GM19455 (cell line): ENCODE data around the gene ANKRD42.
"Not testable (repeated sequence)": the region's sequence is repeated elsewhere in the genome, so short reads cannot be mapped to it uniquely, and the experiment has no call there.

Source experiments
- ATAC-seq: cut with Tn5 transposase; IDR thresholded peaks from one replicate; pipeline ENCODE4 v1.9.1; 2021; ENCODE audit not compliant: unreplicated experiment

ANKRD42 gene

GRCh38 chr11:83172551-83172950 lies 21.0 kb upstream of the ANKRD42 start:
- ATAC-seq, result no peak

GRCh38 chr11:83174008-83174407 lies 19.5 kb upstream of the ANKRD42 start:
- no peak for ATAC-seq

- ATAC-seq, result no peak
These were observed 17.7 kb upstream of the ANKRD42 start for GRCh38 chr11:83175815-83176214.

DNA sequence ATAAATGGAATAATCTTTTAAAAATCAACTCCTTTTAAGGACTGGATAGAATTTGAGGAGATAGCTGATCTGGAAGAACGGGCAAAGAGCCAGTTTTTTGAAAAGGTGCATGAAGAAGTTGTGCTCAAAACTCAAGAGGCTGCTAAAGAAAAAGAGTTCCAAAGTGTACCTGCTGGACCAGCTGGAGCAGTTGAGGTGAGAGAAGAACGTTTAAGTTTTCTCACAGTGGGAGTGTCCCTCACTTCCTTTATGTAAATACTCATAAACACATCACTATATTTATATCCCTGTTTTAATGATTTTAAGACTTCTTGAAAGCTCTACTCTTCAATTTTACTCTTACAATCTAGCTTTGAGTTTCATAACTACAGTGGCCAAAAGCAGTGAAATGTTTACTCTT lies 11.7 kb upstream of the ANKRD42 start:
- no peak for ATAC-seq

DNA sequence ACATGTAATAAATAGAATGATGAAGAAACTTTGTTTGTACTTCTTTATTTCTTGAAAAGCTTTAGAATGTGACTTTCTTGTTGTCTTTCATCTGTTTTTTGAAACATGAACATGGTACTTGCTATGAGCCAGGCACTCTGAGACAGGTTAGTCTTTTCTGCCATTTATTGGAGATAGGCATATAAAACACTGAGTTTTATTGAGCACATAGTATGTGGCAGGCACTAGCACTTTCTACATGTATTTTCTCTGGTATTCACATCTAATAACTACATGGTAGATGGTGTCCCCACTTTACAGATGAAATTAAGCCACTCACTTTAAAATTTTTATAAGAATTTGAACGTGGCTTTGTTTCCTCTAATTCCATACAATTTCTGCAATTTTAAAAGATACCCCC lies 7.7 kb upstream of the ANKRD42 start:
- ATAC-seq, result no peak

DNA sequence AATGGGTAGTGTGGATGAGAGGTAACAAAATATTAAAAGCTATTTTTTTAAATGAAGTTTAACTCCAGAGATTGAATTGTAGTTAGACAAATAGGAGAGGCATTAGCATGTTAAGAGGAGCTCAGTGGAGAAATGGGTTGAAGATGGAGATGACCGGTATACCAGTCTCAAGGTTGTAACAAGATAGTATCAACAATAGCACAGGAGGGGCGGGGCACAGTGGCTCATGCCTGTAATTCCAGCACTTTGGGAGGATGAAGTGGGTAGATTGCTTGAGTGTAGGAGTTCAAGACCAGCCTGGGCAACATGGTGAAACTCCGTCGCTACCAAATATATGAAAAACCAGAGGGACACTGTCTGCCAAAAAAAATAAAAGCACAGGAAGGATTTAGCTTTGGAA lies 6.0 kb upstream of the ANKRD42 start:
- no peak for ATAC-seq

DNA sequence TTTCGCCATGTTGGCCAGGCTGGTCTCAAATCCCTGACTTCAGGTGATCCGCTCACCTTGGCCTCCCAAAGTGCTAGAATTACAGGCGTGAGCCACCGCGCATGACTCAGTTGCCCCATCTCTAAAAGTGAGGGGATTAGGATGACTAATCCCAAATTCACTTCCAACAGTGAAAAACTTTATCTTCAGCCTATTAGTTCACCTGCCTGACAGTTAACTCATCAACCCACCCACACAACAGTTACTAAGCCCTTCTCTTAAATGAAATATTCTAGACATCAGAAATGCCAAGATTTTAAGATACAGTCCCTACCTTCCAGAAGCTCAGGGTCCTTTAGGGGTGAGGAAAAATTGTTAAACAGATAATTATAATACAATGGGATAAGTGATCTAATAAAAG lies 2.0 kb upstream of the ANKRD42 start:
- ATAC-seq, result no peak

DNA sequence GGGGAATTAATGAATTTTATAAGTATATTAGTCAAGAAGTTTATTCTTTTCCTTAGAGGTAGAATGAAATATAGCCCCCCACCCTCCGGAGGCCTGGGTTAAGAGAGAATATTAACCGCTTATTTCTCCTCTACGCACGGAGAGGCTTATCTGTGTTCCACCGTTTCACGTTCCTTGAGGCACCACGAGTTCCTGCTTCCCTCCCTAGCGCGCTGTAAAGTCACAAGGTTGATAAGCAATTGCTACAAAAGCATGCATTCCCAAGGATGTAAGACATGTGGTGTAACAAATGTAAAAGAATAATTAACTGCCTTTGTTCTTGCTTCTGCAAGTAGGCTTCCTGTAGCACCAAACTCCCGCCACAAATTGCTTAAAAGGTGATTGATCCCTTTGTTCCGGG lies 1.5 kb upstream of the ANKRD42 start:
- no peak for ATAC-seq

DNA sequence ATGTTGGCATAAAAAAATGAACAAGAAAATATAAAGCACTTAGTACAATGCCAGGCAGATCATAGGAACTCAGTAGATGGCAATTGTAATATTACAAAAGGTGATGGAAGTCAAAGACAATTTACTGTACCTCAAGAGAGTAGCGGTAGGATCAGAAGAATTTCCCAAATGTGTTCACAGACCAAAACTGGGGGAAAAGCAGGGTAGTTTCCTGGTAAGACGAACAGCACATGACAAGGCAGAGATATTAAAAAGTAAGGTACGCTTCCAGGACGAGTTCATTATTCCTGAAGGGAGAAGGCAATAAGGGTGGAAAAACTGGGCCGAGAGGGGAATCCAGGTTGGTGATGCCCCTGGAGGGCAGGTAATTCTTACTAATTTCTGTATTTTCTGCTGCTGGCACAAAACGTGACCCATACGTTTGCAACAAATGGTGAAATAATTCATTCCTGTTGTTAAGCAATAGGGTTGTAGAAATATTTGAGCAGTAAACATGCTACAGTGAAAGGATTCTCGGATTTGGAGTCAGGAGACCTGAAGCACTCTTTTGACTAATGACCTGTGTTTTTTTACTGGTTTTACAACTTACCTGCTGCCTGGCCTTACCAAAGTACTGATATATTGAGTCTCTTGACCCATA lies 786 bp upstream of the ANKRD42 start:
- ATAC-seq, result no peak

- ATAC-seq, result peak; percentile 55
These were observed 1.0 kb downstream of the ANKRD42 start for GRCh38 chr11:83194281-83195142.

- no peak for ATAC-seq
These were observed 1.6 kb downstream of the ANKRD42 start for GRCh38 chr11:83195143-83195466.

DNA sequence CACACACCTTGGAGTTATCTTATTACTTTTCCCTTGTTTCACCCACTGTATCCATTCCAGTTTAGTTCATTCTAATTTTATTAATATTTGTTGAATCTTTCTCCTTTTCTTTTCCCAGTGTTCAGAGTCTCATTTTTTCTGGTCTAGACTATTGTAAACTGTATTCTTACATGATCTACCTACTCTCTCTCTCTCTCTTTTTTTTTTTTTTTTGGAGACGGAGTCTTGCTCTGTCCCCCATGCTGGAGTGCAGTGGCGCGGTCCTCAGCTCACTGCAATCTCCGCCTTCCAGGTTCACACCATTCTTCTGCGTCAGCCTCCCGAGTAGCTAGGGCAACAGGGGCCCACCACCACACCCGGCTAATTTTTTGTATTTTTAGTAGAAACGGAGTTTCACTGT lies 2.1 kb downstream of the ANKRD42 start:
- no peak for ATAC-seq

GRCh38 chr11:83200035-83200434 lies 6.5 kb downstream of the ANKRD42 start:
- no peak for ATAC-seq

GRCh38 chr11:83205608-83206185 lies 12.2 kb downstream of the ANKRD42 start:
- ATAC-seq, result no peak

DNA sequence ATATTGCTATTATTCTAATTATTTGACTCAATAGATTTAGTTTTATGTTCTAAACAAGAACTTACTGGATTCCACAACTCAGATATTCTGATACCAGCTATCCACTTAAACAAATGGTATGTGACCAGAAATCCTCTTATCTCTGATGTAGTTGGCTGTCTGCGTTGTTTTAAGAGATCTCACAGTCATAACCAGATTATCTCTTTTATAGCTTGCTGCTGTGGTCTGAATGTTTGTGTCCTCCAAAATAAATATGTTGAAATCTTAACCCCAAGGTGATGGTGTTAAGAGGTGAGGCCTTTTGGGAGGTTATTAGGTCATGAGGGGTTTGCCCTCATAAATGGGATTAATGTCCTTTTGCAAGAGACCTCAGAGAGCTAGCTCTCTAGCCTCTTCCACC lies 12.7 kb downstream of the ANKRD42 start:
- ATAC-seq, result no peak

DNA sequence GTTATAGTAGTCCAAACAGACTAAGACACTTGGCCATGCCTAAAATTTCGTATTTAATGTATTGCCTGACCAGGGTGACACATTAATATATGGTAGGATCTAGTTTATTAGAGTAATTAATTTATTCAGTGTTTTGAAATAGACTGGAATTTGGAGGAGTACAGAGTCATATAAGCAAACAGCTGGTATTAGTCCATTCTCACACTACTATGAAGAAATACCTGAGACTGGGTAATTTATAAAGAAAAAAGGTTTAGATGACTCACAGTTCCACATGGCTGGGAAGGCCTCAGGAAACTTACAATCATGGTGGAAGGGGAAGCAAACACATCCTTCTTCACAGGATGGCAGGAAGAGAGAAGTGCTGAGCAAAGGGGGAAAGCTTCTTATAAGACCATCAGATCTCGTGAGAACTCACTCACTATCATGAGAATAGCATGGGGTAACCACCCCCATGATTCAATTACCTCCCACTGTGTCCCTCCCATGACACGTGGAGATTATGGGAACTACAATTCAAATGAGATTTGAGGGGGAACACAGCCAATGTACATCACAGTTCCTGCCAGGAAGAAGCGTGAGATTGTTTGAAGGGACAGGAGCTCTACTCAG lies 13.4 kb downstream of the ANKRD42 start:
- ATAC-seq, result not testable (repeated sequence)

GRCh38 chr11:83219095-83219494 lies 25.6 kb downstream of the ANKRD42 start:
- ATAC-seq, result no peak

GRCh38 chr11:83220260-83220659 lies 26.7 kb downstream of the ANKRD42 start:
- no peak for ATAC-seq

- ATAC-seq, result no peak
These were observed 28.2 kb downstream of the ANKRD42 start for GRCh38 chr11:83221694-83222093.

DNA sequence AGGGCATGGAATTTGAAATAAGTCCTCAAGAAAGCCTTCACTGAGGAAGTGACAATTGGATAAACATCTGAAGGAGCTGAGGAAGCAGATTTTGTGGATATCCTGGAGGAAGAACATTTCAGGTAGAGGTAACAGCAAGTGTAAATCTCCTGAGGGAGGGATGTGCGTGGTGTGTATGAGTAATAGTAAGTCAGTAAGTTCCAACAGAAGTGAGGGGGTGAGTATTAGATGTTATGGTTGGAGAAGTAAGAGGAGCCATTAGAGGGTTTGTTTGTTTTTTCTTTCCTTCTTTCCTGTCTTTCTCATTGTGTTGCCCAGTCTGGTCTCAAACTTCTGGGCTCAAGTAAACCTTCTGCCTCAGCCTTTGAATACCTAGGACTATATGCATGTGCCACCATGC lies 29.0 kb downstream of the ANKRD42 start:
- ATAC-seq, result no peak

DNA sequence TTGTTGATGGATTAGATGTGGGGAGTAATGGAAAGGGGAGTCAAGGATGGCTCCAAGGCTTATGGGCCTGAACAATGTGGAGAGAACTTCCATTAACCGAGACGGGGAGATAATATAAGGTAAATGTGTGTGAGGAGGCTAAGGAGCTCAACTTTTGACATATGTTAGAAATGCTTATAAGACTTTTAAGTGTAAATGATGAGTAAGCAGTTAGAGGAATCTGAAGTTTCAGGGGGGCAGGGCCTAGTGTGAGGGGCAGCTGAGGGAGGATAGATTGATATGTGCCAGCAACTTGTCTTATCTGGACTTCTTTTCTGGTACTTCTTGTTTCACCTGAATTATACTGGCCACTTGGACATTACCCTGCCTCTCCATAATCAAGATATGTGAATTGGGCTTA lies 29.9 kb downstream of the ANKRD42 start:
- no peak for ATAC-seq

DNA sequence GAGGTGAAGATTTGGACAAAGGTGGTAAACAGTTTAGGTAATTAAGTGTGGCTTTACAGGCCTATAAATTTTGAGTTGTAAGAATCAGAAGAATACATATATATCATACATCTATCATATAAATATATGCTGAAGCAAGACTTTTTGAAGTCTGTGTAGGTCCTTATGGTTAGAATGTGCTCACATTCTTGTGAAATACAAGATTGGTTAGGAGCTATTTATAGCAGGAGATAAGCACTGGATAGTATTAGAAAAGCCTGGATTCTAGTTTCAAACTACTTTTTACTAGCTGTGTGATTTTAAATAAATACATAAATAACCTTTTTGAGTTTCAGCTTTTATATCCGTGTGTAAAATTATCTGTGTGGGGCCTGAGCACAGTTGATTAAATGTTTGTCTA lies 42.3 kb downstream of the ANKRD42 start:
- no peak for ATAC-seq
